Stimulated activated memory B cell treated with anti-CD40 and anti-IgM and Interleukin-4, amounts not matched to agents 10 μg/mL and 1 μg/mL and 100 μg/mL, for 72 hours (primary cell): ENCODE results near the gene NARS2.
"Not testable (repeated sequence)": the region's sequence is repeated elsewhere in the genome, so short reads cannot be mapped to it uniquely, and the experiment has no call there.

Experiments used
- ATAC-seq: fragments of 150-1000 bp; cut with Tn5 transposase; 2 replicates; pipeline ENCODE4 v1.10.0; 2021
- H3K27ac Mint-ChIP-seq: one replicate; pipeline ENCODE4 v1.8.0; 2022; ENCODE audit warnings: mild to moderate bottlenecking, mixed read lengths
- H3K27me3 Mint-ChIP-seq: one replicate; pipeline ENCODE4 v1.8.0; 2022; ENCODE audit warnings: mixed read lengths
- H3K36me3 Mint-ChIP-seq: one replicate; pipeline ENCODE4 v1.8.0; 2022; ENCODE audit warnings: mixed read lengths
- H3K4me1 Mint-ChIP-seq: one replicate; pipeline ENCODE4 v1.8.0; 2022; ENCODE audit warnings: mixed read lengths
- H3K4me3 Mint-ChIP-seq: one replicate; pipeline ENCODE4 v1.8.0; 2022; ENCODE audit warnings: mild to moderate bottlenecking, moderate library complexity, mixed read lengths
- H3K9me3 Mint-ChIP-seq: one replicate; pipeline ENCODE4 v1.8.0; 2022; ENCODE audit warnings: mixed read lengths

The NARS2 gene

DNA sequence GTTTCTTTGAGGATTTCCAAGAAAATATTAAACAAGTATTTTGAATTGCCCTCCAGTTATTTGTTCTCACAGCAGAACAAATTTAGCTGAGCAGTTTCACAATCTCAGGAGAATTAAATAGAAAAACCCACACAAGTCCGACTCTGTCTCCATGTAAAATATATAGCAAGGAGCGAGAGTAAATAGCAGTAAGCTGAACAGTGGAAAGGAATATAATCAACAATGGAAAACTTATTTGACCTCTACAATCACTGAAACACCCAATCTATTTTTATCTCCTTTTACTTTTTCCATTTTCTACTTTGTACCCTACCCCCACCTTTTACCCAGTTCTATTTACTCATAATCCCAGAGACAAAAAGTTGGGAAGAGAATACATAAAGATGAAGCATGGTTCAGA lies 34.4 kb downstream of the NARS2 start:
- Mint-ChIP-seq H3K4me3 (no peak overlapping the region), H3K36me3 (peaks cover 40% of the 10 kb centered on the region), H3K4me1 (peaks cover 25% of the 10 kb centered on the region), H3K27me3 (no peaks in the 10 kb centered on the region), H3K9me3 (no peaks in the 10 kb centered on the region), H3K27ac (peak overlapping the region; percentile 19)
- no peak for ATAC-seq

- no peak for ATAC-seq
- Mint-ChIP-seq H3K9me3 (no peaks in the 10 kb centered on the region), H3K4me3 (no peak overlapping the region), H3K27me3 (no peaks in the 10 kb centered on the region), H3K36me3 (peaks cover 37% of the 10 kb centered on the region), H3K4me1 (peaks cover 25% of the 10 kb centered on the region), H3K27ac (peak overlapping the region; percentile 2)
Measured at GRCh38 chr11:78539506-78539905, 35.2 kb downstream of the NARS2 start.

- peaks cover 31% of the 10 kb centered on the region for H3K4me1 Mint-ChIP-seq
- no peaks in the 10 kb centered on the region for H3K9me3 Mint-ChIP-seq
- ATAC-seq, result no peak
- no peaks in the 10 kb centered on the region for H3K27me3 Mint-ChIP-seq
- no peak overlapping the region for H3K27ac Mint-ChIP-seq
- H3K4me3 Mint-ChIP-seq, result no peak overlapping the region
- peaks cover 31% of the 10 kb centered on the region for H3K36me3 Mint-ChIP-seq
Measured at GRCh38 chr11:78536933-78537332, 37.7 kb downstream of the NARS2 start.

- Mint-ChIP-seq H3K27ac (peak overlapping the region; percentile 63), H3K4me3 (no peak overlapping the region), H3K9me3 (no peaks in the 10 kb centered on the region), H3K4me1 (peaks cover 23% of the 10 kb centered on the region), H3K36me3 (peaks cover 32% of the 10 kb centered on the region), H3K27me3 (no peaks in the 10 kb centered on the region)
- no peak for ATAC-seq
Measured at GRCh38 chr11:78535920-78536319, 38.7 kb downstream of the NARS2 start.

DNA sequence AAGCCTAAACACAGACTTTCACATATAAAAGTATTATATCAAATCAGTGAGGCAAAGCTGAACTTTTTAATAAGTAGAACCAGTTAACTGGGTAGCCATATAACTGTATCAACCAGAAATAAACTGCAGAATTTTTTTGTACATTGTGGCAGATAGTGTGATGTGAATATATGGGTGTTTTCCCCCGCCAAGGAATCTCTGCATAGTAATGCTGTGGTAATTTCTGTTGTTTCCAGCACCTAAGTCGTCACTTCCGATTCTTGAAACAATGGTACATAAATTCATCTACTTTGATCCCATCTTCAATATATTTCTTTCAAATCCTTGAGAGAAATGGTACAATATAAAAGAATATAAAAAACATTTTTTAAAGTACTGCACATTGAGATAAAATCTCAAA lies 39.6 kb downstream of the NARS2 start:
- H3K4me3 Mint-ChIP-seq, result no peak overlapping the region
- peaks cover 32% of the 10 kb centered on the region for H3K36me3 Mint-ChIP-seq
- no peak overlapping the region for H3K27ac Mint-ChIP-seq
- H3K4me1 Mint-ChIP-seq, result peaks cover 23% of the 10 kb centered on the region
- H3K27me3 Mint-ChIP-seq, result no peaks in the 10 kb centered on the region
- no peaks in the 10 kb centered on the region for H3K9me3 Mint-ChIP-seq
- peak; percentile 86 for ATAC-seq

GRCh38 chr11:78533399-78533798 lies 41.3 kb downstream of the NARS2 start:
- H3K27me3 Mint-ChIP-seq, result no peaks in the 10 kb centered on the region
- peaks cover 22% of the 10 kb centered on the region for H3K36me3 Mint-ChIP-seq
- peak overlapping the region; percentile 98 for H3K27ac Mint-ChIP-seq
- H3K9me3 Mint-ChIP-seq, result no peaks in the 10 kb centered on the region
- peak; percentile 77 for ATAC-seq
- peaks cover 23% of the 10 kb centered on the region for H3K4me1 Mint-ChIP-seq
- peak overlapping the region; percentile 63 for H3K4me3 Mint-ChIP-seq

DNA sequence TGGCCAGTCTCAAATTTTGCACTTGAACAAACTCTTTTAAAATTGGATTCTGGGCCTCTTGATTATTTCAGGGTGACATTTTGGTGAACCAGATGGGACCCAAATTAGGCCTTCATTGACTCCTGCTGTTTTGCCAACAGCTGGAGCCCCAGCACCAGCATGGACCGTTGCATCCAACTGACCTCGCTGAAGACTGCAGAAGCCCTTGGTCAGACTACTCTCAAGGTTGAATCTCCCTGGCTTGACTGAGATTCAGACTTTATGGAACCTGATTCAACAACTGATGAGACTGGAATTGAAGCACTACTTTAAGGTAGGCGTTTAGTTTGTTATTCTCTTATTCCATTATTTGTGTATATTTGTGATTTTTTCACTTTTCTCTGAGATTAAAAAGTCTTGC lies 41.7 kb downstream of the NARS2 start:
- ATAC-seq, result peak; percentile 34
- Mint-ChIP-seq H3K36me3 (peaks cover 18% of the 10 kb centered on the region), H3K4me1 (peaks cover 23% of the 10 kb centered on the region), H3K4me3 (peak overlapping the region; percentile 63), H3K27ac (peak overlapping the region; percentile 98), H3K9me3 (no peaks in the 10 kb centered on the region), H3K27me3 (no peaks in the 10 kb centered on the region)

DNA sequence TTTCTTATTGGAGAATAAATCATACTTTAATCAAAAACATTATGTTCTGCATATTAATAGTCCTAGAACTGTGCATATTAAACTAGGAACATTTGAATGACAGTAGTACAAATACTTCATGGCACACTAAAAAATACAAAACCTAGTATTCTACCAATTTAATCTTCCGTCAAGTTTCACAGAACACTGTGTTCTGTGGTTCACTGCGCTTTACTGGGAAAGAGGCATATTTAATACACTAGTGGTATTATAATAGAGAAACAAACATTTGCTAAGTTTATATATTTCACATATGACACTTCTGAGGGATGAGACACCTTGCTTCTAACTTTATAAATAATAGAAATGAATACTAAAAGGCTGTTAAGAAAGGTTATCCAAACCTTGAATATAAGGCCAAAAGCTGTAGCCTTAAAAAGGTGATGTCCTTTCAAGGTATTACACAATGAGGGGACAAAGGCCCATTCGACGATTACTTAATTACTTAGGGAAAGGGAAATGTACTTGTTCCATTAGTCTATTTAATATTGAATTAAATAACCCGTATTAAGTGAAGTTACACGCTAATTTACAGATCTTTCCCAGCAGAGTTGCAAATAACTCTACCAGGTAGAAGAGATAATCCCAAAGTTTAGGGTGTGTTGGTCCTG lies 48.0 kb downstream of the NARS2 start:
- Mint-ChIP-seq H3K27me3 (no peaks in the 10 kb centered on the region), H3K9me3 (no peaks in the 10 kb centered on the region), H3K4me1 (no peaks in the 10 kb centered on the region), H3K27ac (no peak overlapping the region), H3K36me3 (peaks cover 33% of the 10 kb centered on the region), H3K4me3 (no peak overlapping the region)
- ATAC-seq, result no peak

DNA sequence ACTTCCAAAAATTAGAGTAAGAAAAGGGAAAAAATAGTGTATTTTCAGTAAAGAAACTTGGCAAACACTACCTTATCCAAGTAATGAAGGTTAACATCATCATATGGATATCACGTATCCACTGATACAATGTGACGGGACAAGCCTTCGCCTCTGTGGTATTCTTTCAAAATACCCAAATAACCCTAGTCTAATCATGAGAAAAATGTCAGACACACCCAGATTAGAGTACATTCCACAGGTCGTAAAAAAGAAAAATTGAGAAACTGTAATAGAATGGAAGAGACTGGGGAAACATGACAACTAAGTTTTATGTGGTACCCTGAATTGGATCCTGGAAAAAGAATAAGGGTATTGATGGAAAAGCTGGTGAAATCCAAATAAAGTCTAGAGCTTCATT lies 48.9 kb downstream of the NARS2 start:
- Mint-ChIP-seq H3K4me1 (no peaks in the 10 kb centered on the region), H3K4me3 (no peak overlapping the region), H3K27ac (no peak overlapping the region), H3K9me3 (no peaks in the 10 kb centered on the region), H3K36me3 (peaks cover 30% of the 10 kb centered on the region), H3K27me3 (no peaks in the 10 kb centered on the region)
- ATAC-seq, result no peak

- no peak for ATAC-seq
- no peaks in the 10 kb centered on the region for H3K4me1 Mint-ChIP-seq
- peaks cover 30% of the 10 kb centered on the region for H3K36me3 Mint-ChIP-seq
- H3K27me3 Mint-ChIP-seq, result no peaks in the 10 kb centered on the region
- no peak overlapping the region for H3K4me3 Mint-ChIP-seq
- no peak overlapping the region for H3K27ac Mint-ChIP-seq
- no peaks in the 10 kb centered on the region for H3K9me3 Mint-ChIP-seq
Measured at GRCh38 chr11:78520230-78520629, 54.4 kb downstream of the NARS2 start.

DNA sequence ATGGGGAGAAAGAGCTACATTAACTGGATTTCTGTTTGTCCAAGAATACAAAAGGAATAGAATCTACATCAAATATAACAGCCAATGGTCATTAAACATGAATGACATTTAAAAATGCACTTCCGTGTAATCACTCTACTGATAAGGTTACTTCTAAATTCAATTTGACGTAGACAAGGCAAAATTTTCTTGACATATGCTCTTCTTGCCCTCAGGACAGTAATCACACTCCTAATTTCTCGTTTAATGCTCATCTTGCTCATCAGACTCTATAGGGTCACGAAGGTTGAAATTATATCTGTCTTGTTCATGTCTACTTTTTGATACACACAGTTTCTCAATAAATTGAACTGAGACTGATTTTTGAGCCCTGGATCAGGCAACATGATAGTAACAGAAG lies 58.4 kb downstream of the NARS2 start:
- no peaks in the 10 kb centered on the region for H3K27me3 Mint-ChIP-seq
- ATAC-seq, result no peak
- H3K9me3 Mint-ChIP-seq, result no peaks in the 10 kb centered on the region
- H3K27ac Mint-ChIP-seq, result no peak overlapping the region
- H3K4me1 Mint-ChIP-seq, result no peaks in the 10 kb centered on the region
- peaks cover 33% of the 10 kb centered on the region for H3K36me3 Mint-ChIP-seq
- H3K4me3 Mint-ChIP-seq, result no peak overlapping the region

DNA sequence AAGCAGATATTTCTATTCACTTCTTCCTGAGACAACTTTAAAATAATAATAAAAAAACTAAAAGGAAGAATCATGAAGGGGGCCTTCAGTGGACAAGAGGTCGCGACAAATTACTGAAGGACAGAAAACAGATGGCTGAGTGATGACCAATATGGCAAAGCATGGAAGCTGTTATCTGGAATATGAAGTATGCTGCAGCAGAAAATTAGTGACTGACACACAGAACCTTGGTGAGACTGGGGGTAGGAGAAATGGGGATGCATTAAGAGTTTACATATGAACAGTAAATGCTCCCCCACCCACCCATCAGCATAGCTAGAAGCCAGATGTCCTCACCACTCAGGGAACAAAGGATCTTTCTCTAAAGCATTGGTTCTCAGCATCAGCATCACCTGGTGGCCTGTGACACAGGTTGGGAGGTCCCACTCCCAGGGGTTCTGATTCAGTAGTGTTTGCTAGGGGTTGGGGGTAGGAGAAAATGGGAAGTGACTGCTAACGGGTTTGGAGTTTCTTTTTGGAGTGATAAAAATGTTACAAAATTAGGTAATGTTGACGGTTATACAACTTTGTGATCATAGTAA lies 59.7 kb downstream of the NARS2 start:
- no peak overlapping the region for H3K27ac Mint-ChIP-seq
- no peaks in the 10 kb centered on the region for H3K27me3 Mint-ChIP-seq
- no peaks in the 10 kb centered on the region for H3K4me1 Mint-ChIP-seq
- H3K9me3 Mint-ChIP-seq, result peaks cover 7% of the 10 kb centered on the region
- no peak for ATAC-seq
- peaks cover 43% of the 10 kb centered on the region for H3K36me3 Mint-ChIP-seq
- no peak overlapping the region for H3K4me3 Mint-ChIP-seq

DNA sequence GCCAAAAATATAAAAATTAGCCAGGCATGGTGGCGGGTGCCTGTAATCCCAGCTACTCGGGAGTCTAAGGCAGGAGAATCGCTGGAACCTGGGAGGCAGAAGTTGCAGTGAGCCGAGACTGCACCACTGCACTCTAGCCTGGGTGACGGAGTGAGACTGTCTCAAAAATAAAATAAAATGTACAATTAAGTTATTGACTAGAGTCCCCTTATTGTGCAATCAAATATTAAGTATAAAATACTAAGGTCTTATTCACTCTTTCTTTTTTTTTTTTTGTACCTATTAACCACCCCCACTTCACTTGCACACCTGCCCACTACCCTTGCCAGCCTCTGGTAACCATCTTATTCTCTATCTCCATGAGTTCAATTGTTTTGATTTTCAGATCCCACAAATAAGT lies 61.6 kb downstream of the NARS2 start:
- not testable (repeated sequence) for H3K4me1 Mint-ChIP-seq, ATAC-seq, H3K4me3 Mint-ChIP-seq, H3K9me3 Mint-ChIP-seq, H3K27me3 Mint-ChIP-seq, H3K27ac Mint-ChIP-seq
- H3K36me3 Mint-ChIP-seq, result peaks cover 50% of the 10 kb centered on the region

GRCh38 chr11:78510597-78510996 lies 64.1 kb downstream of the NARS2 start:
- Mint-ChIP-seq H3K27me3 (no peaks in the 10 kb centered on the region), H3K36me3 (peaks cover 49% of the 10 kb centered on the region), H3K4me3 (no peak overlapping the region), H3K4me1 (peaks cover 7% of the 10 kb centered on the region), H3K27ac (no peak overlapping the region), H3K9me3 (peaks cover 7% of the 10 kb centered on the region)
- ATAC-seq, result no peak

DNA sequence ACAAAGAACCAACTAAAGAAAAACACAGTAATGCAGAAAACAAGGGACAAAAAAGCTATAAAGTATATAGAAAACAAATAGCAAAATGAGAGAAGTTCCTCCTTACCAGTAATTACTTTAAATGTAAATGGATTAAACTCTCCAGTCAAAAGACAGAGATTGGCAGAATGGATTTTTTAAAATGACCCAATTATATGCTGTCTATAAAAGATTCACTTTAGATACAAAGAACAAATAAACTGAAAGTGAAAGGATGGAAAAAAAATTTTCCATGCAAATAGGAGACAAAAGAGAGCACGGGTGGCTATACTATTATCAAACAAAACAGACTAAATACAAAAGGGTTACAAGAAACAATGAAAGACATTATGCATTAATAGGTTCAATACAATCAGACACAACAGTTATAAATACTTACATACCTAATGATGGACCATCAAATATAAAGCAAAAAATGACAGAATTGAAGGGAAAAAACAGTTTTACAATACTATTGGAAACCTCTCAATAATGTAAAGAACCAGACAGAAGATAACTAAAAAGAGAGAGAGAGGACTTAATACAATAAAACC lies 64.6 kb downstream of the NARS2 start:
- Mint-ChIP-seq H3K4me1 (peaks cover 7% of the 10 kb centered on the region), H3K27ac (no peak overlapping the region), H3K36me3 (peaks cover 49% of the 10 kb centered on the region), H3K27me3 (no peaks in the 10 kb centered on the region), H3K4me3 (no peak overlapping the region), H3K9me3 (peaks cover 7% of the 10 kb centered on the region)
- ATAC-seq, result no peak

GRCh38 chr11:78504708-78505107 lies 70.0 kb downstream of the NARS2 start:
- H3K4me1 Mint-ChIP-seq, result peaks cover 7% of the 10 kb centered on the region
- ATAC-seq, result no peak
- no peak overlapping the region for H3K4me3 Mint-ChIP-seq
- H3K27me3 Mint-ChIP-seq, result no peaks in the 10 kb centered on the region
- H3K9me3 Mint-ChIP-seq, result no peaks in the 10 kb centered on the region
- no peak overlapping the region for H3K27ac Mint-ChIP-seq
- peaks cover 16% of the 10 kb centered on the region for H3K36me3 Mint-ChIP-seq
